AML-193 (cell line): Measurements from ENCODE around the gene NFKBIZ.
A peak's percentile ranks its signal among the peaks of the same experiment; 100 is the strongest.

Source experiments
- DNase-seq, 2 experiments: peaks; one replicate each; lab custom pipeline; 2025; lab: John Stamatoyannopoulos, UW

NFKBIZ gene, protein sequence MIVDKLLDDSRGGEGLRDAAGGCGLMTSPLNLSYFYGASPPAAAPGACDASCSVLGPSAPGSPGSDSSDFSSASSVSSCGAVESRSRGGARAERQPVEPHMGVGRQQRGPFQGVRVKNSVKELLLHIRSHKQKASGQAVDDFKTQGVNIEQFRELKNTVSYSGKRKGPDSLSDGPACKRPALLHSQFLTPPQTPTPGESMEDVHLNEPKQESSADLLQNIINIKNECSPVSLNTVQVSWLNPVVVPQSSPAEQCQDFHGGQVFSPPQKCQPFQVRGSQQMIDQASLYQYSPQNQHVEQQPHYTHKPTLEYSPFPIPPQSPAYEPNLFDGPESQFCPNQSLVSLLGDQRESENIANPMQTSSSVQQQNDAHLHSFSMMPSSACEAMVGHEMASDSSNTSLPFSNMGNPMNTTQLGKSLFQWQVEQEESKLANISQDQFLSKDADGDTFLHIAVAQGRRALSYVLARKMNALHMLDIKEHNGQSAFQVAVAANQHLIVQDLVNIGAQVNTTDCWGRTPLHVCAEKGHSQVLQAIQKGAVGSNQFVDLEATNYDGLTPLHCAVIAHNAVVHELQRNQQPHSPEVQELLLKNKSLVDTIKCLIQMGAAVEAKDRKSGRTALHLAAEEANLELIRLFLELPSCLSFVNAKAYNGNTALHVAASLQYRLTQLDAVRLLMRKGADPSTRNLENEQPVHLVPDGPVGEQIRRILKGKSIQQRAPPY

DNA sequence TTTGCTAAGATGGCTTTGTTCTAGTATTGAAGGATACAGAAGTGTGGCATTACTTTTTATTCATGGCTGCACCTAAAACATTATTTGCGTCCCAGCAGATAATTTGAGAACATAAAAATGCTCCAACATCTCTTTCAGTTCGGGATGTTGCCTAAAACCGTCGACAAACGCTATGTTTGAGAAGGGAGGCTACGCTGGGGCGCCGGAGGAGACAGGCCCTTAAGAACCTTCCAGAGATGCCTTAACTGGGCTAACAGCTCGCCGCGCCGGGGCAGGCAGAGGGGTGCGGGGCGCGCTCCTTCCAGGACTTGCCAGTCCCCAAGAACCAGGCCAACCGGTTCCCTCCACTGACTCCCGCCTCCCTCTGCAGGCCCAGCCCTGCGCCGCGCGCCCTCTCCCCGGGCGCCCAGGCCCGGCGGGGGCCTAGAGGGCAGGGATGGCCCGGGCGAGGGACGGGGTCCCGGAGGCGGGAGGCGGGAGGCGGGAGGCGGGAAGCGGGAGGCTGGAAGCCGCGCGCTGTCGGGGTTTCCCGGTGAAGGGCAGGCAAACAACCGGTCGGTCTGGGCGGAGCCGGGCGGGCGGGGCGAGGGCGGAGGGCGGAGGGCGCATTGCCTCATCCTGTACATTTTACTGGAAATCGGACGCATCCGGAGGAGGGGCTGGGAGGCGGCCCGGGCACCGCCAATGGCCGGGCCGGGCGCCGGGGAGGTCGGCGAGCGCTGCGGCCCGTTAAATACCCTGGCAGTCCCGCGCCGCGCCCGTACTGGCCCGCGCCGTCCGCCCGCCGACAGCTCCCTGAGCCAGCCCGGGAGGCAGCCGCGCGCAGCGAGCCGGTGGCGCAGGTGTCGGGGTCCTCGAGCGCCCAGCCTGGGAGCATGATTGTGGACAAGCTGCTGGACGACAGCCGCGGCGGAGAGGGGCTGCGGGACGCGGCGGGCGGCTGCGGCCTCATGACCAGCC, at the start of gene NFKBIZ:
Gene NFKBIZ (plus strand): TSS at position 761 of the 960 bp plus-strand sequence. CDS start 115 bp downstream, at position 876.
- peak; percentile 91 to 93 for DNase-seq

DNA sequence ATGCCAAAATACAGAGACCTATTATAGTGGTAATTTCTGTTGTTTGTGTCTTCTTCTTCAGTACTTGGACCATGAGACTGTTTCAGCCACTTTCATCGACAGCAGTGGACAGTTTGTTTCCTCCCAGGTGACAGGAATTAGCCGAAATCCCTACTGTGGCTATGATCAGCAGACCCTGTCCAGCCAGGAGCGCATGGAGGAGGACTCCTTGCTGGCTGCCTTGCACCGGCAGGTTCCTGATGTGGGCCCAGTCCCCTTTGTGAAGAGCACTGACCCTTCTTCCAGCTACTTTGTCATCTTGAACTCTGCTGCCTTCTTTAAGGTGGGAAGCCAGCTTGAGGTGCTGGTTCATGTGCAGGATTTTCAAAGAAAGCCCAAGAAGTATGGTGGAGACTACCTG, 48.1 kb upstream of the NFKBIZ start:
- no peak for DNase-seq

DNA sequence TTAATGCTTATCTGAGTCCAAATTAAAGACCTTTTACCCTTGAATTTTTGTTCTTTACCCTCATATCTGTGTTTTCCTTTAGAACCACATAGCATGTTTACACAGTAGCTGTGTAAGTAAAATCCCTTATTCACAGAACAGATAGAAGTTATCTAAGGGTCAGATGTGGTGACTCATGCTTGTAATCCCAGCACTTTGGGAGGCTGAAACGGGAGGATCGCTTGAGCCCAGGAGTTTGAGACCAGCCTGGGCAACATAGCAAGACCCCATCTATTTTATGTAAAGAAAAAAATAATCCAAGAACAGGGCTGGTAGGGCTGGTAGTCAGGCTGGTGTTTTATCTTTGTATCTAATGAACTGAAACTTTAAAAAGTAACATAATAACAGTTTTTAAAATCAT, 47.1 kb upstream of the NFKBIZ start:
- DNase-seq = no peak

GRCh38 chr3:101803173-101803782, 46.0 kb upstream of the NFKBIZ start:
- peak; percentile 88 to 90 for DNase-seq

GRCh38 chr3:101803939-101804338, 45.4 kb upstream of the NFKBIZ start:
- DNase-seq = no peak

GRCh38 chr3:101806491-101806890, 42.8 kb upstream of the NFKBIZ start:
- DNase-seq = no peak

- no peak for DNase-seq
These were observed 41.4 kb upstream of the NFKBIZ start for GRCh38 chr3:101807888-101808287.

DNA sequence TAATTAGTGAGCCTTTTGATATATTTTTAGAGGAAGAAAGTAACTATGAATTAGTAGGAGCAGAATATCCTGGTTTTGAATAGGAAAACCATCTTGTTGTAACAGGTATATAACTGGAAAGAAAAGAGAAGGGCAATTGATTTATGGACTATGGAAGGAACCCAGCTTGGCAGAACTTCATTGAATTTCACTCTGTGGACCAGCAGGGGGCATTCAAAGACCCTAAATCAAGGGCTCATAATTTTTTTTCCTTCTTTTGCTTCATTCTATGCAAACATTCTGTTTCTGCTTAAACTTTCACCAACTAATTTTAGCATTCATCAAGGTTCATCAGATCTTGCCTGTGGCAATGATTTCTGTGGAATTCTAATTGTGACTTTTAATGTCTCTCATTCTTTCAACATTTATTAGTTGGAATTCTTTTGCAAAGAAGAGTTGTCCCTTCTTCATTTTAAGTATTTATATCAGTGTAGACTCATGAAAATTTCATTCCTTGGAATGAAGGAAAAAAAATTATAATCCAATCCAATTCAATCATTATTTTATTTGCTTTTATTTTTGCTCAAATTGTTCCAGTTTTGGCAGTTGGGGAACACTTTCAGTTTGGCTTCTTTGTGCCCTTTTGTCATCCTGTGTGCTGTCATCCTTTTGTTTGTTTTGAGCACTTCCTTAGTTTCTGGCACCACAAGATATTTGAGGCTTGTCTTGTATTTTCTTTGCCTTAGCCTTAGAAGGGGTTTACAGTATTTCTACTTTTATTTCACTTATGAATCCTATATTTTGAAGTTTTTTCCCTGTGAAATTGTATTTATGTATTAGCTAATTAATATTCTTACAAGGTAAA, 39.9 kb upstream of the NFKBIZ start:
- peak; percentile 52 to 68 for DNase-seq

GRCh38 chr3:101810022-101810418, 39.3 kb upstream of the NFKBIZ start:
- DNase-seq = no peak

GRCh38 chr3:101811875-101812274, 37.4 kb upstream of the NFKBIZ start:
- DNase-seq = no peak

DNA sequence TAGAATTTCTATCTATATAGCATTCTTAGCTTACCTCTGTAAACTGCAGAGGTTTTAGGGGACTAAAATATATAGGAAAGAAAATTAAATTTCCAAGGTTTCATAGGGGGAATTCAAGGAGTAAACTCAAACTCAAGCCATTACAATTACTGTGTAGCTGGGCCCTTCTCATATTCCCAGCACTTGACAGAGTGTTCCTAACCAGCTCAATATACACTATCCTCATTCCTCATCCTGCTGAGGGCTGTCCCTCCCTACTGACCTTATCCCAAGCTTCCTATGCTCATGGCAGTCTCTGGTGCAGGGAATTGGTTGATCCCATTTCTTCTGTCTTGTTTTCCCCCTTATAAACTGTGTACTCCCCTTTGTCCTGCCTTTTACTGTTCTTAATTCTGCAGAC, 36.4 kb upstream of the NFKBIZ start:
- no peak for DNase-seq

DNA sequence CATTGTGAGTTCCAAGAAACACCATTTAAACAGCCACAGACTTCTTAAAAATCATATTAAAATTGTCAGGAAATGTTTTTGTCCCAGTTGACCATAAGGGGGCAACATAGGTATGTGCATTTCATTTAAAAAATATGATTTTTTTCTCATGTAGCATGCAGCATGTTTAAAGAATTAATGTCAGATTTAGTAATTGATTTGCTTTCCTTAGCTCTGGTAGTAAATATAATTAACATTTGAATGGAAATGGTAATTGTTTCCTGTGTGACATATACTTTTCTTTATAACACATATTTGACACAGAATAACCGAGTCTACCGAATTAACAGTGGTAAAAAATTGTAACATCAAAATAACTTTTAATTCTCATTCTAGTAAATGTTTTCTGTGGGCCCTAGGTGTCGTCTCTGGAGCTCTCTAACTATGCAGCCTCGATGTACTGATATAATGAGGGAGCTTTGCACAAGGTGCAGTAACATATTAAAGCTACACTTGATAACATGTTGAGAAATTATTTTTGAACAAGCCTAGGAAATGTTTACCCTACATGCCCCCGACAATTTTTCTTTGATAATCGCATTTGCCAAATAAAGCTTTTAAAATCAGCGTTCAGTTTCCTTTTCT, 35.4 kb upstream of the NFKBIZ start:
- peak; percentile 59 to 61 for DNase-seq

DNA sequence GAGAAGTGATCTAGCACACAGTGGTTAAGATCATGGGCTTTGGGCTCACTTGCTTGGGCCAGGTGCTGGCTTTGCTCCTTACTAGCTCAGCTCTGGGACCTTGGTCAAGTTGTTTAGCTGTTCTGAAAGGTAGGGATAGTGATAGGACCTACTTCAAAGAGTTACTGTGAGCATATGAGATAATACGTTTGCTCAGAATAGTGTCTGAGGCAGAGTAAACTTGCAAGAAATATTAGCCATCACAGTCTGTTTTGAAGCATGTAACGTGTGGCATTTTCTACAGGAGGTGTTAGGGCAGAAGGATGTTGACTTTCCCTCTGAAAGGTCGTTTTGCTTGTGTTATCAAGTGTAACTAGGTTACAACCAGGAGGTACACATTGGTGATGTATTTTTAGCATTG, 34.5 kb upstream of the NFKBIZ start:
- no peak for DNase-seq

GRCh38 chr3:101816215-101817149, 32.8 kb upstream of the NFKBIZ start:
- no peak for DNase-seq

DNA sequence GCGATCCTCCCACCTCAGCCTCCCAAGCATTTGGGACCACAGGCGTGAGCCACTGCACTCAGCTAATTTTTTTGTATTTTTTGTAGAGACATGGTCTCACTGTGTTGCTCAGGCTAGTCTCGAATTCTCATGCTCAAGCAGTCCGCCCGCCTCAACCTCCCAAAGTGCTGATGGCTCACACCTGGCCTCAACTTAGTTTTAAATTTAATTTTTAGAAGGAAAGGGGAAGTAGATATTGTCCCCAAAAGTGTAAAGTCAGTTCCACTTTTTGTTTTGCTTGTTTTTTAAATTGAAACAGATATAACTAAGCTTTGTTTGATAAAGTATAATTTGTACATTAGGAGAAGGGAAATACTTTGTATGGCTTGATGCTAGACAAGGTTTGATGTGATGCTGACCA, 31.3 kb upstream of the NFKBIZ start:
- no peak for DNase-seq

GRCh38 chr3:101819649-101820206, 29.6 kb upstream of the NFKBIZ start:
- DNase-seq = peak; percentile 35 to 42

DNA sequence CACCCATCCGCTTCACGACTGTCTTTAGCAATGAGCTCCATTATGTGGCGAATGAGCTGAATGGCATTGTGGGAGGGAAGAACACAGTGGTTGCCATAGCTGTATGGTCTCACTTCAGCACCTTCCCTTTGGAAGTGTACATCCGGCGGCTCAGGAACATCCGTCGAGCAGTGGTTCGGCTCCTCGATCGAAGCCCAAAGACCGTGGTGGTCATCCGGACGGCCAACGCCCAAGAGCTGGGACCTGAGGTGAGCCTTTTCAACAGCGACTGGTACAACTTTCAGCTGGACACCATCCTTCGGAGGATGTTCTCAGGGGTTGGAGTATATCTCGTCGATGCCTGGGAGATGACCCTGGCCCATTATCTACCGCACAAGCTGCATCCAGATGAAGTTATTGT, 27.8 kb upstream of the NFKBIZ start:
- DNase-seq = no peak

- no peak for DNase-seq
These were observed 25.8 kb upstream of the NFKBIZ start for GRCh38 chr3:101823525-101823924.

GRCh38 chr3:101824702-101825101, 24.6 kb upstream of the NFKBIZ start:
- no peak for DNase-seq
